Activated CD8-positive, alpha-beta memory T cell treated with anti-CD3 and anti-CD28 coated beads, Interleukin-2, amount 10 ng/mL, durations not matched to agents 7 days and 5 days (primary cell): ENCODE data around the gene NKTR. TPM values are rescaled to one million over a fixed set of nuclear protein-coding genes. Genes with fewer than 3 reads are reported as not detected.
A peak's percentile ranks its signal among the peaks of the same experiment; 100 is the strongest.

ENCODE experiments used
- ATAC-seq: fragments of 150-1000 bp; cut with Tn5 transposase; one replicate; pipeline ENCODE4 v1.10.0; 2021; ENCODE audit warnings: moderate library complexity
- CTCF ChIA-PET: fragments of 350-600 bp; sonication (Branson Sonifier 250); formaldehyde crosslinking; loops from one replicate; lab custom pipeline; 2021; ENCODE audit warnings: antibody characterized with exemption; lab: Charles Lee
- DNase-seq: peaks from one replicate; pipeline ENCODE4 v3.0.0-alpha.2; 2020
- H3K27ac Mint-ChIP-seq: one replicate; pipeline ENCODE4 v1.8.0; 2021; ENCODE audit warnings: mild to moderate bottlenecking, mixed read lengths
- H3K27me3 Mint-ChIP-seq: one replicate; pipeline ENCODE4 v1.8.0; 2021; ENCODE audit warnings: mixed read lengths
- H3K36me3 Mint-ChIP-seq: one replicate; pipeline ENCODE4 v1.8.0; 2021; ENCODE audit warnings: mild to moderate bottlenecking, mixed read lengths
- H3K4me1 Mint-ChIP-seq: one replicate; pipeline ENCODE4 v1.8.0; 2021; ENCODE audit warnings: mixed read lengths
- H3K4me3 Mint-ChIP-seq: one replicate; pipeline ENCODE4 v1.8.0; 2021; ENCODE audit warnings: mild to moderate bottlenecking, moderate library complexity, mixed read lengths
- H3K9me3 Mint-ChIP-seq: one replicate; pipeline ENCODE4 v1.8.0; 2022; ENCODE audit warnings: low read depth, mixed read lengths
- total RNA-seq, 2 experiments: library from RNA; stranded (reverse); gene quantifications; one replicate each; pipeline ENCODE4 v1.2.3, GENCODE V29; 2021

The NKTR gene
- total RNA-seq, 2 experiments from 2014 or later, result 76.0 to 120 TPM

- ATAC-seq (no peak), DNase-seq (peak; percentile 40)
- peaks cover 19% of the 10 kb centered on the region for H3K4me1 Mint-ChIP-seq
- H3K27me3 Mint-ChIP-seq, result peaks cover 7% of the 10 kb centered on the region
- no peaks in the 10 kb centered on the region for H3K9me3 Mint-ChIP-seq
- no peak overlapping the region for H3K27ac Mint-ChIP-seq
- no peak overlapping the region for H3K4me3 Mint-ChIP-seq
- H3K36me3 Mint-ChIP-seq, result no peaks in the 10 kb centered on the region
- CTCF ChIA-PET, result no interaction called here
Measured at GRCh38 chr3:42655331-42655888, 54.9 kb downstream of the NKTR start.

- ATAC-seq (no peak), DNase-seq (no peak)
- Mint-ChIP-seq H3K36me3 (no peaks in the 10 kb centered on the region), H3K27me3 (peaks cover 7% of the 10 kb centered on the region), H3K4me3 (no peak overlapping the region), H3K4me1 (peaks cover 19% of the 10 kb centered on the region), H3K27ac (no peak overlapping the region), H3K9me3 (no peaks in the 10 kb centered on the region)
- CTCF ChIA-PET, result no interaction called here
Measured at GRCh38 chr3:42655980-42656679, 55.6 kb downstream of the NKTR start.

GRCh38 chr3:42656680-42657610, 56.5 kb downstream of the NKTR start:
- CTCF ChIA-PET, result no interaction called here
- H3K4me1 Mint-ChIP-seq, result peaks cover 17% of the 10 kb centered on the region
- no peak overlapping the region for H3K4me3 Mint-ChIP-seq

GRCh38 chr3:42657675-42658074, 57.2 kb downstream of the NKTR start:
- peaks cover 10% of the 10 kb centered on the region for H3K4me1 Mint-ChIP-seq
- no peak overlapping the region for H3K27ac Mint-ChIP-seq
- ATAC-seq (no peak), DNase-seq (no peak)
- H3K9me3 Mint-ChIP-seq, result no peaks in the 10 kb centered on the region
- no peak overlapping the region for H3K4me3 Mint-ChIP-seq
- H3K27me3 Mint-ChIP-seq, result peaks cover 7% of the 10 kb centered on the region
- CTCF ChIA-PET, result no interaction called here
- no peaks in the 10 kb centered on the region for H3K36me3 Mint-ChIP-seq

More at GRCh38 chr3:42656680-42657610, 56.5 kb downstream of the NKTR start:
- no peaks in the 10 kb centered on the region for H3K36me3 Mint-ChIP-seq
- no peaks in the 10 kb centered on the region for H3K9me3 Mint-ChIP-seq
- H3K27ac Mint-ChIP-seq, result no peak overlapping the region
- peaks cover 7% of the 10 kb centered on the region for H3K27me3 Mint-ChIP-seq
- ATAC-seq, result no peak
- DNase-seq, result no peak

- peaks cover 4% of the 10 kb centered on the region for H3K4me1 Mint-ChIP-seq
- CTCF ChIA-PET, result no interaction called here
- H3K27me3 Mint-ChIP-seq, result peaks cover 7% of the 10 kb centered on the region
- no peak overlapping the region for H3K27ac Mint-ChIP-seq
- no peak overlapping the region for H3K4me3 Mint-ChIP-seq
- H3K36me3 Mint-ChIP-seq, result no peaks in the 10 kb centered on the region
- no peaks in the 10 kb centered on the region for H3K9me3 Mint-ChIP-seq
- DNase-seq (no peak), ATAC-seq (no peak)
Measured at GRCh38 chr3:42658091-42658770, 57.7 kb downstream of the NKTR start.

GRCh38 chr3:42658771-42659390, 58.4 kb downstream of the NKTR start:
- Mint-ChIP-seq H3K36me3 (no peaks in the 10 kb centered on the region), H3K27ac (no peak overlapping the region), H3K27me3 (peaks cover 5% of the 10 kb centered on the region), H3K4me1 (no peaks in the 10 kb centered on the region), H3K9me3 (no peaks in the 10 kb centered on the region), H3K4me3 (no peak overlapping the region)
- CTCF ChIA-PET, result no interaction called here
- DNase-seq (no peak), ATAC-seq (no peak)

- no peak overlapping the region for H3K27ac Mint-ChIP-seq
- no peaks in the 10 kb centered on the region for H3K9me3 Mint-ChIP-seq
- no peaks in the 10 kb centered on the region for H3K4me1 Mint-ChIP-seq
- DNase-seq, result no peak
- ATAC-seq, result no peak
- peaks cover 5% of the 10 kb centered on the region for H3K27me3 Mint-ChIP-seq
- no peaks in the 10 kb centered on the region for H3K36me3 Mint-ChIP-seq
- H3K4me3 Mint-ChIP-seq, result no peak overlapping the region
- CTCF ChIA-PET, result interaction anchor here (0.6 to 1.0 kb wide), 2 partner anchors 118 to 980 kb away, joined by 3 read pairs; no protein-coding TSS in a partner anchor
Measured at GRCh38 chr3:42659451-42660130, 59.1 kb downstream of the NKTR start.

GRCh38 chr3:42660131-42660715, 59.7 kb downstream of the NKTR start:
- H3K36me3 Mint-ChIP-seq, result no peaks in the 10 kb centered on the region
- CTCF ChIA-PET, result interaction anchor here (0.6 to 3.7 kb wide), 3 partner anchors 85 to 980 kb away, joined by 3 to 15 read pairs (median 3); no protein-coding TSS in a partner anchor
- DNase-seq (no peak), ATAC-seq (no peak)
- no peaks in the 10 kb centered on the region for H3K9me3 Mint-ChIP-seq
- peaks cover 2% of the 10 kb centered on the region for H3K27me3 Mint-ChIP-seq
- no peak overlapping the region for H3K27ac Mint-ChIP-seq
- H3K4me3 Mint-ChIP-seq, result no peak overlapping the region
- no peaks in the 10 kb centered on the region for H3K4me1 Mint-ChIP-seq

GRCh38 chr3:42660898-42661297, 60.4 kb downstream of the NKTR start:
- Mint-ChIP-seq H3K4me1 (no peaks in the 10 kb centered on the region), H3K27me3 (no peaks in the 10 kb centered on the region), H3K4me3 (no peak overlapping the region), H3K9me3 (no peaks in the 10 kb centered on the region), H3K36me3 (no peaks in the 10 kb centered on the region), H3K27ac (no peak overlapping the region)
- CTCF ChIA-PET, result interaction anchor here (3.7 kb wide), 1 partner anchor 85 kb away, joined by 15 read pairs; no protein-coding TSS in a partner anchor
- peak; percentile 28 for ATAC-seq
- DNase-seq, result no peak

- Mint-ChIP-seq H3K27ac (no peak overlapping the region), H3K27me3 (no peaks in the 10 kb centered on the region), H3K4me1 (no peaks in the 10 kb centered on the region), H3K4me3 (no peak overlapping the region), H3K9me3 (no peaks in the 10 kb centered on the region), H3K36me3 (no peaks in the 10 kb centered on the region)
- CTCF ChIA-PET, result interaction anchor here (3.7 kb wide), 1 partner anchor 84 kb away, joined by 15 read pairs; no protein-coding TSS in a partner anchor
- DNase-seq (no peak), ATAC-seq (no peak)
Measured at GRCh38 chr3:42661593-42662022, 61.1 kb downstream of the NKTR start.

GRCh38 chr3:42662037-42662812, 61.7 kb downstream of the NKTR start:
- Mint-ChIP-seq H3K36me3 (no peaks in the 10 kb centered on the region), H3K4me3 (no peak overlapping the region), H3K27ac (no peak overlapping the region), H3K27me3 (no peaks in the 10 kb centered on the region), H3K9me3 (no peaks in the 10 kb centered on the region), H3K4me1 (no peaks in the 10 kb centered on the region)
- ATAC-seq (no peak), DNase-seq (no peak)
- CTCF ChIA-PET, result interaction anchor here (3.7 kb wide), 1 partner anchor 83 kb away, joined by 15 read pairs; no protein-coding TSS in a partner anchor
